Anterior cingulate cortex (tissue), 58 donors: ENCODE results near the gene BFSP1.

ENCODE experiments used
- DNase-seq, 58 donors: peaks; one replicate each; lab custom pipeline; 2025; lab: John Stamatoyannopoulos, UW

BFSP1 gene

DNA sequence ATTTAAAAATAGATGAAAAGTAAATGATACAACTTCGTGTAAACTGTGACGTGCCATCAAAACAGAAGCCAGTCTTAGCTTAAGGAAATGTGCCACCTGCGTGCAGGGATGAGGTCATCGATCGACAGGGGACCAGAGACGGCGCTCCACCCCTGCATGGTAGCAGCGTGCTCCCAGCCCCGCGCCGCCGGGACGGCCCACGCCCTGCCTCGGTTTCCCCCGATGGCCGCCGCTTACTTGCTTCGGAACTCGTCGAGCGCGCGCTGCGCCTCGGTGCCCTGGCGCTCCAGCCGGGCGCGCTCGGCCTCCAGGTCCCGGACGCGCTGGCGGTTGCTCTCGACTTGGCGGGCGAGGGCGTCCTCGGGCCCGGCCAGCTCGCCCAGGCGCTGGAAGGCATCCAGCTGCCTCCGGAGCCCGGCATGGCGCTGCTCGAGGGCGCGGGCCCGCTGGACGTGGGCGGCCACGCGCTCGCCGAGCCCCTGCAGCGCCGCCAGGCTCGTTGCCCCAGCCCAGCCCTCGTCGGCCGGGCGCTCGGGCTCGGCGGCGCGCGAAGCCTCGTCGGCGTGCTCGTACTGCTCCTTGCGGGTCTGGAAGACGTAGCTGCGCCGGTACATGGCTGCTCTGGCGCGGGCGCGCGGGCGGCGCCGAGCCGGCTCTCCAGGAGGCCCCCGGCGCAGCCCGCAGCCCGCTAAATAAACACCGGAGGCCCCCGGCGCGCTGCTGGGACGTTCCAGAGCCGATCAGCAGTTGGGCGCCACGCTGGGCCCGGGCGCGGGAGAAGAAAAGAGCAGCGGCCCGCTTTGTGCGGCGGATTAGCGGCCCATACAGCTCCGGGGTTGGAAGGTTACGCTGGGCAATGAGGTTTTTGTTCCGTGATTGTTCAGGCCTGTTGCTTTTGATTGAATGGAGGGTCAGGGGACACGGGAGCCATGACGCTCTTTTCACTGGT lies at the start of gene BFSP1:
Gene BFSP1, minus strand, starts transcription at position 664 of the 949 bp plus-strand sequence. Its CDS starts 50 bp downstream, at position 614.
- DNase-seq: peak in 50 of 58 donors; percentile 9 to 84 (median 56)

DNA sequence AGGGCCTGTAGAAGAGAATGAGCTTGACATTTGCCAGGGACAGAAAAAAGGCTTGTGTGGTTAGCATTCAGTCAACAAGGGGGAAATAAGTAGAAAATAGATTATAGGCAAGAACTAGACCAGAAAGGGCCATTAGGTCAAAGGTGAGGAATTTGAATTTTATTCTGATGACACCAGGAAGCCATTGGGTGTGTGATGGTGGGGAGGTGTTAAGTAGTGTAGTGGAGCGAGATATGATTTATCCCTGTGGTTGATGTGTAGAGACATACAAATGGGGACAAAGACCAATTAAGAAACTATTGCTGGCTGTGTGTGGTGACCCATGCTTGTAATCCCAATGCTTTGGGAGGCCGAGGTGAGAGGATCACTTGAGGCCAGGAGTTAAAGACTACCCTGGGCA lies 49.7 kb upstream of the BFSP1 start:
- no peak for DNase-seq

DNA sequence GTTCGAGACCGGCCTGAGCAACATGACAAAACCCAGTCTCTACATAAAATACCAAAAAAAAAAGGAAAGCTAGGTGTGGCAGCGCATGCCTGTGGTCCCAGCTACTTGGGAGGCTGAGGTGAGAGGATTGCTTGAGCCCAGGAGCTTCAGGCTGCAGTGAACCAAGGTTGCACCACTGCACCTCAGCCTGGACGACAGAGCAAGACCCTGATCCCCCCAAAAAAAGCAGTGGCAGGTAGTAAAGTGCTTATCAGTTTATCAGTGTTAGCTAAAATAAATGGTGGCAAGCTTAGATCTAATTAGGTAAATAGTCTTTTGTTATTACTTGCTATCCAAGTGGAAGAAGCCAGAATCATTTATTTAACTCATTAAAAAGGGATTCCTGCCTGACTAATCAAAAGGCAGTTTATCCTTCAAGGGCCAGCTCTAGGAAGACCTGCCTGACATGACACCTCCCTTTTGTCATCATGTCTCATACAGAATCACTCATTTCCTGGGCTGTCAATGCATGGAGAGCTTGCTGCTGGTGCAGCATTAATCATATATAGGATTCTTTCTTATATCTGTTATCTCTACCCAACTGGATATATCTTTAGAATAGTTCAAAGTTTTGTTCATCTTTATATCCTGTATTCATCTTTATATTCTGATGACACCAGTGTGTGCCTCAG lies 48.3 kb upstream of the BFSP1 start:
- no peak for DNase-seq

DNA sequence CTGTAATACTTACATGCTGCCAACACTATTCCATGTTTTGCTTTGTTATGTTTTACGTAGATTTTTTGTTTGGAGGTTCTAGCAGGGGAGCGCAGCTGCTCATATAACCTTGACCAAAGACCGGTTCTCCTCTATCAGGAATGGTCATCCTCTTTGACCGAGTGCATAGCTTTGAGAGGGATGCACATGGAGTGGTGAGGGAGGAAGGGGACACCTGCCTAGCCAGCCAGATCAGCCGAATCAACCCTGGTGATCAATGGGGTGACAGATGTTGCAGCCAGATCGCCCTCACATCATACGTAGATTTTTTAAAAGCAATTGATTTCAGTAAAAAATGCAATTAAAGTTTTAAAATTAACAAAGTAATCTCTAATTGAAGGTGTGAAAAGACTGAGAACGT lies 45.0 kb upstream of the BFSP1 start:
- no peak for DNase-seq

DNA sequence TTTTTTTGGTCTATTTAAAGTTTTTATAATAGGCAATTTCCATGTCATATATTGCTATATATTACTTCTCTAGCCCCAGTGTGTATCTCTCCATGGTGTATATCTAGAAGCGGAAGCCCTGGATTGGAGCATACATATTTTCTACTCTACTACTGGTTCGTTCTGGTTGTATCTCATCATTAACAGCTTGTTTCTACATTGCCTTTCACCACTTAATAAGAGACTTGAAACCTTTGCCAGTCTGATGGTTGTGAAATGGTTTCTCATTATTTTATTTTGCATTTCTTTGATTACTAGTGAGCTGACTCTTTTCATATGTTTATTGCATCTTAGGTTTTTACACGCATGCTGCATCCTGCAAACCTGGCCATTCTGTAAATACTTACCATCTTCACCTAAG lies 42.3 kb upstream of the BFSP1 start:
- DNase-seq: no peak

DNA sequence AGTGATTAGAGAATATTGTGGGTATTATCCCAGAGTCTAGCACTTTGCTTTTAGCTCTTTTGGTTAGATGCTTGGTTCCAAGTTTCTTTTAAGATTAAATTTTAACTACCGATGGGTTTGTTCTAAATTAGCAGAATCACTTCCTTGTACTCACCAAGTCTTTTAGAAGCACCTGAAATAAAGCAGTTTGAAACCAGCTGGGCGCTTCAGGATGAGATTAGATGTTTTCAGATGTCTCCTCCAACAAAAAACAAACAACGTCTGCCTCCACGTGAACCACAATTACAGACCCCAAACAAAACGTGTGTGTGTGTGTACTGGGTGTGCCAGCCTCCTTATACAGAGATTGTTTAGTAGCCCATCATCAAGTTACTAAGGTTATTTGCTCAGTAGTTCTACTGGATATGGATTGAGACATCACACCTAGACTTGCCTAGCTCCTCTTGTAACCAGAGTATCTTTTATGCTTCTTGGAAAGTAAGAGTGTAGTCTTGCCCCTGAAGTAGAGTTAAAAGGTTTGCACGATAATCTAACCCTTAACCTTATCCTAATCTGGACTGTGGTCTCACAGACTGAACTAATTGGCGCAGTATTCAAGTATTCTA lies 41.0 kb upstream of the BFSP1 start:
- no peak for DNase-seq

DNA sequence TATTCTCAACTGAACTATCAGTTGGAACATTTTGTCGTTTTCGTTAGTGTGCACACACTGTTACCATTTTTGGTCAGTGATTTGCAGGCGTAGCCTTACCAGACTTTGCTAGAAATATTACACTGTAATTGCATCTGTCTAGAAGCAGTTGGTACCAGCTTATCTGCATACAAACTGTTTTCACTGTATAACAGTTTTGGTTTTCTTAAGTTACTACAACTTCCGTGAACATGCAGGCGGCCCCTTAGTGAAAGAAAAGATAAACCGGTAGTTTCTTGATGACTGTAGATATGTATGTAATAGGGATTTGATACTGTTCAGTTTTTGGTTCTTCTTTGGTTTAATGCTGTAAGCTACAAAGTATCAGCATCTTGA lies 40.0 kb upstream of the BFSP1 start:
- no peak for DNase-seq

DNA sequence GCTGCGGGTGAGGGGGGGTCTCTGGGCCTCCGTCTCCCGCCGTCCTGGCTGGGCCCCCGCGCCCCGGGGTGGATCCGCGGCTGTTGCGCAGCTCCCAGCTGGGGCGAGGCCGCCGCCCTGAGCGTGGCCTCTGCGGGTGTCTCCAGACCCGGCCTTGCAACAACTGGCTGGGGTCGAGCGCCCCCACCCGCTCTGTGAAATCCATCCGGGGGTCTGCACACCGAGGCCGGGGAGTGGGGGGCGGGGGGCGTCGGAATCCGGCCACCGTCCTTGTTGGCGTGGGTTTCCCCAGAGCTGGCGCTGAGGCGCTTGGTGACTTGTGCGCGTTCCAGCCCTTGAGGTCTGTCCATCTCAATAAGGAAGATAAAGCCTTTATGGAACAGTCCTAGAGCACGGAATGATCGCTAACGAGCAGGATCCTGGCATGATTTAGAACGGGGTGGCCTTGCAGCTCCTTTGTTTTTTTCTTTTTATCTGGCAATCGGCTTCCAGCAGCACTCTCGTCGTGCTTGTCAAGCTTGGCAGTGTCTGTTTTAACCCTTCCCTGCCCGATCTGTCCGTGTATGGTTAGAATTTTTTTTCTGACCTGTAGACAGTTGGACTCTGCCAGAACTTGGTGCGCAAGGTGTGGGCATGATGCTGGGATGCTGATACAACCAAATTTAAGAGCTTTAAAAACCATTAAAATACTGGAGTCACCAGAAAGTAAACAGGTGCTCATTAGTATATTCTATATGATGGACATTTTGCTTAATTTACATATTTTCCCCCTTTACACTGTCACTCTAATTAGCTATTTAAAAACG lies 39.4 kb upstream of the BFSP1 start:
- peak in 34 of 58 donors; percentile 22 to 81 (median 53) for DNase-seq

DNA sequence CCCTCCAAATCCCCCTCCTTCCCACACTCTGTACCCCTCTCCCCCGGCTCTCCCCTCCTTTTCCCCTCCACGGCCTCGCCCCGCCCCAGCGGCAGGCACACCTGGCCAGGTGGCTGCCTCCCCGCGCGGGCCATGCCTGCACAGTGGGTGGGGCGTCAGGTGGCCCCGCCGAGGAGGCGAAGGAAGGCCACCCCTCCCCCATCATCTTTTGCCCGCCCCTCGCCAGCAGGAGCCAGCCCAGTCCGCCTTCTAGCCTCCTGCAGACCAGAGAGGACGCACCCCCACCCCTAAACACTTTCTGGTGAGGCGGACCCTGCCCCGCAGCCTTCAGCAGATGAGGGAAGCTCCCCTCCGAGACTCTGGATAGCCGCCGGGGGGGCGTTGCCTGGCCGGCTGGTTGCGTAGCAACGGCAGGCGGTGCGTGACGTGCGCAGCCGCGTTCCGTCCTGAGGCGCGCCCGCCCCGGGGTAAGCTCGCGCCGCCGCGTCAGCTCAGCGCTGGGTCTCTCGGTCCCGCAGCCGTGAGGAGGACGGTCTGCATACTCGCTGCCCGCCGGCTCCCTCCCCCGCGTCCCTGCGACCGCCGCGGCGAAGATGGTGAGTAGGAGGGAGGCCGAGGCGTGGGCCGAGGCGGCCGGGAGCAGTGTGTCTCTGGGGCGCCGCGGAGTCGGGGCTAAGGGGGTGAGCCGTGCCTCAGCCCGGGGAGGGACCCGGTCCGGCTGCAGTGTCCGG lies 38.6 kb upstream of the BFSP1 start, which contains the start of gene DSTN:
Gene DSTN, plus strand, starts transcription at position 460 of the 731 bp plus-strand sequence. Its CDS starts 134 bp downstream, at position 594.
- peak; percentile 26 to 94 (median 82) for DNase-seq

DNA sequence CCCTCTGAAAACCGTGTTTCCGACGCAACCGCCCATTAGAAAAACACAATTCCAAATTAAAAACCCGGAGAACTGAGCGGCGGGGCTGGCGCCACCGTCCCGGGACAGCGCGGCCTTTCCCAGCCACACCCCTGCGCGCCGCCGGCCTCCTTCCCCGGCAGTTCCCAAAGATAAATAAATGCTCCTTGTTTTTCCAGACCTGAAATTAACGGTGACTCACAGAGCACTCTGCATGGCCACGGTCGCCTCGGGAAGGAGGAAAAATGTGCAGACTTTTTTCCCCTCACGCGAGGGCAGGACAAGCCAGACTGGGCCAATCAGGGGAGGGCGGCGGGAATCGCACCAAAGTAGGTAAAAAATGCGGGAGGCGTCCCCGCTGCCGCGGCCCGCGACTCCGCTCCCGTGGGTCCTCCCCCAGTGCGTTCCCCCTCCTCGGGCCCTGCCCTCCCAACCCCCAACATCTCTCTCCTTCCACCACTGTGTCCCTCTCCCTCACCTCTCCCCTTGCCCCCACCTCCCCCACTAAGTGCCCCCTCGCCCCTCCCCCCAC lies 37.9 kb upstream of the BFSP1 start:
- peak in 34 of 58 donors; percentile 3 to 67 (median 31) for DNase-seq

DNA sequence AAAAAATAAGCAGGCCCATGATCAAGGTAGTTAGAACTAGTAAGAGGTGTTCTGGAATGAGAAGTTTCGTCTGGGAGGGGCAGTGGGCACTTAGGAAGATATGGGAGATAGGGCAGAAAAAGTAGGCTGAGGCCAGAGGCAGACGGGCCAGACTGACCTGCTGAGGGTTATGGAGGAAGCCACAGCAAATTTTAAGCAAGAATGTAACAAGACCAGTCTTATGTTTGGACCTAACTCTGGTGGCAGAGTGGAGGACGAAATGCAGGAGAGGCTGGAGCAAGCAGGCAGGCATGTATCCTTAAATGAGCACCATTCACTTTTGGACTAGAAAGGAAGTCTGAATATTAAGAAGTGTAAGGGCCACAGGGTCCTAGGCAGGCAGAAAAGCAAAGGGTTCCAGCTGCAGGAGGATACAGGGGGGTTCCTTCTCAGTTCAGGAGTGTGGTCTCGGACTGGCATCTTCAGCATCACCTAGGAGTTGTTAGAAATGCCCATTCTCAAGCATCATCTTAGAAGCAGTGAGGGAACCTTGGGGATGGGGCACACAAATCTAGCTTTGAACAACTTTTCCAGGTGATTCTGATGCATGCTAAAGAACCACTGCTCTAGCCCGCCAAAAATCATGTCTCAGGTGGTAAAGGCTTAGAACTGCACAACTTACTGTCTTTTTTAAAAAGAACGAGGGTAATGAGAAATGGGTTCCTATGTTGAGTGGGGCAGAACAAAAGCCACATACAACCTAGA lies 37.0 kb upstream of the BFSP1 start:
- DNase-seq: no peak

DNA sequence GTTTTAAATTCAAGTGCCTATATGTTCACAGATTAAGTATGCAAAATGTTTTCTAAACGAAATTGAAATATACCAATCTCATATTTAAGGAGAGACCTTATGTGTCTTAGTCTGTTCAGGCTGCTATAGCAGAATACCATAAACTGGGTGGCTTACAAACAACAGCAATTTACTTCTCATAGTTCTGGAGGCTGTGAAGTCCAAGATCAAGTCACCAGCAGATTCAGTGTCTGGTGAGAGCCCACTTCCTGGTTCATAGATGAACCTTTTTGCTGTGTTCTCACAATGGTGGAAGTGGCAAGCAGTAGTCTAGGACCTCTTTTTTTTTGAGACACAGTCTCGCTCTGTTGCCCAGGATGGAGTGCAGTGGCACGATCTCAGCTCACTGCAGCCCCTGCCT lies 35.2 kb upstream of the BFSP1 start:
- DNase-seq: no peak

DNA sequence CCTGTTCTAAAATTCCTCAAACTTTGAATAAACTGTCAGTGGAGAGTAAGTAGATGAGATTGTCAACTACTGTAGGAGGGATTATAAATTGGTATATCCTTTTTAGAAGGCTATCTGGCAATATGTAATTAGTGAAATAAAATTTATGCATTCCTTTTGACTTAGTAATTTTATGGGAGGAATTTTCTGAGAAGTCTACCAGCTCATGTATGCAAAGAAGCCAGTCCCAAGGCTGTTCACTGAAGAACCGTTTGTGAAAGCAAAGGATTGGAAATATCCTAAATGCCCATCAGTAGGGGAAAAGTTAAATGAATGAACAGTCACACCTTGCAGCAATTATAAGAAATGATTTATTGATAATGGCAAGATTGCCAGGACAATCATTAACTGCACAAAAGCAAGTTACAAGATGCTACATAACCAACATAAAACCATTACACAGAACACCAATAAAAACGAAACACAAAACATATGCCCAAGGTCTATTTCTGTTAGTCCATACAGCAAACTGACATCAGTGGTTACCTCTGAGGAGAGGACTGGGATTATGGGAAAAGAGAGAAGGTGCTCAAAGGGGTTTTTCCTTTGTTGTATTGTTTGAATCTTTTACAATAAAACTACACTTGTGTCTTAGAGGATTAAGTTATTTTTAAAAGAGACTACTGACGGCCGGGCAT lies 34.1 kb upstream of the BFSP1 start:
- no peak for DNase-seq

DNA sequence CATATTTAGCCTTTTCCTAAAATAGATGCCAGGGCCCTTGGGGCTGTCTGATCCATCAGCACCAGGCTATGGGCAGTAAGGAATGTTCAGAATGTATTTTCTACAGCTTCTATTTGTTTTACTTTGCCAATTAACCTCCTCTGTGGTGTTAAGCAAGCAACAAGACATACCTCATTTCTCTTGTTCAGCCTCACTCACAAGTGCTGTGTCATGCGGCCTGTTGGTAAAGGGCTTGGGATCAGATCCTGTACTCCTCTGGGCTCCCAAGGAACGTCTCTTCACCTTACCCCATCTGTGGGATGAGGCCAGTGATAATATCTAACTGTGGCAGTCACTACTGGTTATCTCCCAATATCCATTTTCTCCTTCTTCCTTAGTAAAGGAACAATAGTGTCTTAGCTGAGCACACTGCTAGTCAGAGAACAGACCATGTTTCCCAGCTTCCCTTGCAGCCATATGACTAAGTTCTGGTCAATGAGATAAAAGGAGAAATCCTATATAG lies 31.7 kb upstream of the BFSP1 start:
- DNase-seq: no peak

DNA sequence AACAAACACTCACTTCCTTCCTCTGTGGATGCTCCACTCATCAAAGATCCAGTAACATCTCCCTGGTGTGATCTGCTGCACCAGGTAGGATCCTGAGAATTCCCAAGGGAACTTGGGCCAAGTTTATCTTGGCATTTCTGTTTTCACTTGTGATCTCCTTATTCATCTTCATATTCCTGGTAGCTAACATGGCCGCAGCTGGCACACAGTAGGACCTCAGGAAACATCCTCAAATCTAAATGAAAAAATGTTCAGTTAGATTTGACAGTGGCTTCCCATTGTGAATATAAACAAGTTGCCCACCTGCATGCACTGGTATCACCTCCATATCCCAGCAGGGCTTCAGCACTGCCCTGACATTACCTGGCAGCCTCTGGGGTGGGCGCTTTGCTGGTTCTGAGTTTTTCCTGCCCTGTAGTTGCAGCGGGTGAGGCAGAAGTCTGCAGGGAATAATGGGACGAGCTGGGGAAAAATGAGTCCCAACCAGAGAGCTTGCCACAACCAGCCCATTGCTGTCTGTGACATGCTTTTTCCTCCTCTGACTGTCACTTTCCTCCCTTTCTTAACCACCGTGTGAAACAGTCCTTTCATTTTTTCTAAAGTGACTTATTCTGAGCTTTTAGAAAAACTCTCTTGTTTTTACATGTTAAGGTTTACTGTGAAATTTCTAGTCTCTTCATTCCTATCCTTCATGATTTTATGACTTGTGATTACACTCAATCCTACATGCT lies 29.3 kb upstream of the BFSP1 start:
- no peak for DNase-seq

DNA sequence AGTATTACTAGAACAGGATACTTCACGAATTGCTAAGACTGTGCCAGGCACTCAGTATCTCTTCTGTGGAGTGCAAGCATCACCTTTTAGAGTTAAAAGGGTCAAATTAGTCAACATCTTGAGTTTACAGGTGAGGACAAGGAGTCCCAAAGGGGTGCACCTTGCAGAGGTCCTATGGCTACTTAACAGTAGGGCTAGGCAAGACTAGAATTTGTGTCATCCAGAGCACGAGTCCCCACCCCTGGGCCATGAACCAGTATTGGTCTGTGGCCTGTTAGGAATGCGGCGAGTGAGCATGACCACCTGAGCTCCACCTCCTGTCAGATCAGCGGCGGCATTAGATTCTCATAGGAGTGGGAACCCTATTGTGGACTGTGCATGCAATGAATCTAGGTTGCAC lies 28.2 kb upstream of the BFSP1 start:
- DNase-seq: no peak

DNA sequence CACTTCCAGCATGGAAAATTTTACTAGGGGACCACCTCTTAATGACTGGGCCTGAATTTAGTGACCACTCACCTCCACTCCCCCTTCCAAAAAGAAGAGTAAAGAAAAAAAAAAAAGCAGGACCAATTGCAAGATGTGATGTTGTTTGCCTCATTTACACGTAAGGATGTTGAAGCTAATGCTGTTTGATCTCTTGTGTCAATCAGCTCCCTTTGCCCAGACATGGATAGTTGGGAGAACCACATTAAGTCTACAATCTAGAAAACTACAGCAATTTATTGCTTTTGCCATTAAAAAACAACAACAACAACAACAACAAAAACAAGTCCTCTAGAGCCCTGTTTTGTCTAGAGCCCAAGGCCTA lies 27.7 kb upstream of the BFSP1 start:
- no peak for DNase-seq
